MM.1S (cell line): ENCODE data around the gene ZNF180.

Experiments used
- CTCF ChIP-seq: fragments of 300-600 bp; sonication (generic); IDR thresholded peaks from 2 replicates; pipeline ENCODE4 v1.5.1; 2016; ENCODE audit warnings: antibody characterized with exemption, low read length, mixed read lengths
- EZH2 ChIP-seq: fragments of 300-600 bp; sonication (generic); optimal IDR thresholded peaks from 2 replicates; pipeline ENCODE3; 2017; ENCODE audit warnings: low read depth, mild to moderate bottlenecking, antibody characterized with exemption, low read length, mixed read lengths
- EZH2phosphoT487 ChIP-seq: fragments of 300-600 bp; sonication (generic); IDR thresholded peaks from 2 replicates; pipeline ENCODE4 v1.6.1; 2018; ENCODE audit warnings: antibody characterized with exemption, low read length

- TF ChIP-seq CTCF (no peak), EZH2 (no peak), EZH2phosphoT487 (no peak)
Observed at GRCh38 chr19:44548736-44549135, 48.4 kb upstream of the ZNF180 start.
